ENCODE data around the gene CPEB1.

The CPEB1 gene

GRCh38 chr15:82647045-82647834 is at the start of gene CPEB1:
CPEB1 (minus strand) TSS chr15:82647363; CDS start chr15:82628459, 18,904 bp downstream.
- DNase-seq = no peak

GRCh38 chr15:82692171-82692570 is 45.0 kb upstream of the CPEB1 start:
- no peak for DNase-seq

DNA sequence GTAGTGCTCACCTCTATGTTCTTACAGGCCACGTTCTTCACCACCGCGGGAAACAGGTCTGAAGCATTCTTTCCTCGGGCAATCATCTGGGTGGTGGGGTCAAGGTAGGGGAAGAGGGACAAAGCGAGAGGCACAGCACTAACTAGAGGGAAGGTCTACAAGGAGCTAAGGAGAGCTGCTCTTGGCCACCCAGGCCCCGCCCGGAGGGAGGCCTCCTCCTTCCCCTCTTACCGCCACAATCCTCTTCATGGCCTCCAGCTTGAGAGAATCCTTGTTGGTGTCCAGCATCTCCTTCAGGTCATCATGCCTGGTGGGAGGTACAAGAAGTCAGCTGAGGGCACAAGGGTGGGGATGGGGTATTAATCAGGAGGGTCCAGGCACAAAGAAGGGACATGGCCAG is 42.0 kb upstream of the CPEB1 start:
- DNase-seq = no peak

DNA sequence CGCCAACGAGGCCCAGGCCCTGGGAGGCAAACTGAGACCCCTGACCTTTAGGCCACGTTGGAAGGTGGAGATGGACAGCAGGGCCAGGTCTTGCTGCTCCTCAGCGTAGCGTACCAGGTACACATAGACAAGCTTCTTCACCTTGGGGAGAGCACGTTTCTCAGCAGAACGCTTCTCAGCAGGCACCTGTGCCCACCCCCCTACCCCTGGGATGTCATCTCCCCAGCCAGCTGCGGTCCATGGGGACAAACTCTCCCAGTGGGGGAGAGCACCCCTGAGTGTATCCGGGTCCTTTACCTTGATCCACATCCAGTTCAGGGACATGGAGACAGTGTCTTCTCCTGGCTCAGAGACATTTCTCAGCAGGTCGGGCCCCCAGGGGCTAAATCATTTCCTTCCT is 41.5 kb upstream of the CPEB1 start:
- DNase-seq = no peak

- DNase-seq = no peak
These were observed 34.2 kb upstream of the CPEB1 start for GRCh38 chr15:82681371-82681770.

- peak; percentile 72 for DNase-seq
These were observed 33.3 kb upstream of the CPEB1 start for GRCh38 chr15:82680200-82681102.

GRCh38 chr15:82679626-82680199 is 32.5 kb upstream of the CPEB1 start:
- DNase-seq = no peak

DNA sequence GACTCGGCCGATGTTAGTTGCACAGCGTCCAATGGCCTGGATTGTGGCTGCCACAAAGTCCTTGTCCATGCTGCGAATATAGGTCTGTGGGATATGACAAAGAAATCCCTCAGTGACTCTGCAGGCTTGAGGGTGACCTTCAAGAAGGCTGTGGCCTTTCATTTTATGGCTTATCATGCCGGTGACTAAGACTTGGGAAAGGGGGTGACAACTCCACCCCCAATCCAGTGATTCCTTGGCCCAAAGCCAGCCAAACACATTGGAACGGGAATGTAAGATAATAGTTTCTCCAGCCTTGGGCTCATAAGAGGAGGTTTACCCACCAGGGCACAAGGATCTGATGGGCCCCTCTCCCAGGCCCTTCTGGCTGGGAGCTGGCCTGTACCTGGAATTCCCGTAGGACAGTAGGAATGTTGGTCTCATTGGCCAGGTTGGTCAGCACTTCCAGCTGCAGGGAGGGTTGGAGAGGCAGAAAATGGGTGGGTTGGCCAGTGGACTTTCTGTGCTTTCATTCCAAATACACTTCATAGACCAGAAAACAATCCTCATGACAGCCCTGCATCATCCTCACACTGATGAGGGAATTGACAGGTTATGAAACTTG is 30.7 kb upstream of the CPEB1 start:
- no peak for DNase-seq

DNA sequence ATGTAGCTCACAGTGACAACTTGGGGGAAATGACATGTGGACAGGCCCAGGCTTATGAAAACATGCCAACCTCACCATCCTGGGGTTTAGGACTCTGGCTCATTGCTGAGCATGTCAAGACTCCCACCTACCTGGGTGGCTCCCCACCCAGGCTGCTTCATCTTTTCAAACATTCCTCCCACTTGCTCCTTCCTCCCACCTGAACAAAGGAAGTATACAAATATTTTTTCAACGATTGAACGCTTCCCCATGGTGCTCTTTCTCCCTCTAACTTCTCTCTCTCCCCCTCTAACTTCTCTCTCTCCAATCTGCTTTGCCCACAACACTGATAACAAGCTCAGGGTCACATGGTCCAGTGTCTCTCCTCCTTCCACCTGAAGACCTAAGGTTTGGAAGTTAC is 27.7 kb upstream of the CPEB1 start:
- DNase-seq = no peak

GRCh38 chr15:82670699-82671098 is 23.5 kb upstream of the CPEB1 start:
- no peak for DNase-seq

DNA sequence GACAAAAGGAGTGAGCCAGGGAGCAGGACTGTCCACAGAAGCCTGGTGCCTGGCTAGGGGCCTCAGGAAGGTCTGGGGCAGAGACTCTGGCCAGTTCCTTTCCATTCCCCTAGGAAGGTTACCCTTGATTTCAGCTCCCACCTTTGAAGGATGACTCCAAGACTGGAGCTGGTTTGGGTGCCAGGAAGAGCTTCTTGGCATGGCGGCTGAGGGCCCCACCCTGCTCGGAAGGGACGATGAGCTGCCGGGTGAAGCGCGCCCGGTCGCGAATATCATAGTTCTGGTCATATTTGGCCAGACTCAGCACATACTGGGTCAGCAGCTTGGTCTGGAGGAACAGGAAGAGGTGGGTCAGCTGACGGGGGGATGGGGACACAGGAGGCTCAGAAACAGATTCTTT is 19.4 kb upstream of the CPEB1 start:
- DNase-seq = no peak

- no peak for DNase-seq
These were observed 16.9 kb upstream of the CPEB1 start for GRCh38 chr15:82664021-82664420.

GRCh38 chr15:82663186-82663600 is 16.0 kb upstream of the CPEB1 start:
- DNase-seq = peak; percentile 34

DNA sequence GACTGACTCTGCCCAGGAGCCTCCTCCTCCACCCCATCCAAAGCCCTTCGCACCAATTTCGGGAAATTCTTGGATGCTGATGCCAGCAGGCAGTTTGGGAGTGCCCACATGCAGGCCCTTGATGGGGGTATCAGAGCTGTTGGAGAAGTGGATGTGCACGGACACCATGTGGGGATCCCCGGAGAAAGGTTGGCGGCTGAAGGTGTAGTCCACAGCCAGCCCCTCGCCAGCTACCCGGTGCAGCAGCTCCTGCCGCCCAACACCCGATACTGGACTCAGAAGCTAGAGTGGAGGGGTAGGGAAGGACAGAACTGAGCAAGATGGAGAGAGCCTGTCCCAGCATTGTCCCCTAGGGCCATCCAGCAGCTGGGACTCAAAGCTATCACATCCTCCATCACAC is 15.5 kb upstream of the CPEB1 start:
- DNase-seq = no peak

- no peak for DNase-seq
These were observed 13.2 kb upstream of the CPEB1 start for GRCh38 chr15:82660378-82660777.

- DNase-seq = no peak
These were observed 9.6 kb upstream of the CPEB1 start for GRCh38 chr15:82656641-82657266.

- DNase-seq = no peak
These were observed 8.4 kb upstream of the CPEB1 start for GRCh38 chr15:82655606-82656005.

DNA sequence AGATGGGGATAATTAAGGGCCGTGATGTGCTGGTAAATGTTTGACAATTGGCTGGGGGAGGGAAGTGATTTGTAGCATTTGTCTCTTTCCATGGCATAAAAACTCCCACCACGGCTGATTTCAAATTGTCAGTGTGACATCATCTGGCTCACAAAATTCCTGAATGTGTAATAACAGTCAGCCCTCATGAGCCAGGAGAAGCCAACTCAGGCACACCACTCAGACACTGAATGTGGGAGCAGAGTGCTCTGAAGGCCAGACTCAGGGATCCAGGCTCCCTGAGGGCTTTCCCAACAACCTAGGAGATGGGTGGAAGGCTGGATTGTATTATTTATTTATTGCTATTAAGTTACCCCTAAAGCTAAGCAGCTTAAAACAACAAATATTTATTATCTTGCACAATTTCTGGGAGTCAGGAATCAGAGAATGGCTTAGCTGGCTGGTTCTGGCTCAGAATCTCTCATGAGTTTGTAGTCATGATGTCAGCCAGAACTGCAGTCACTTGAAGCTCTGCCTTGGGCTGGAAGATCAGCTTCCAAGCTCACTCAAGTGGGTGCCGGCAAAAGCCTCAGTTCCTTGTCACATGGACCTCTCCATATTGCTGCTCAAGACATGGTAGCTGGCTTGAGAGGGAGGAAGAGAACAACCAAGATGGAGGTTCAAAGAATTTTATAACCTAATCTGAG is 6.5 kb upstream of the CPEB1 start:
- DNase-seq = no peak

DNA sequence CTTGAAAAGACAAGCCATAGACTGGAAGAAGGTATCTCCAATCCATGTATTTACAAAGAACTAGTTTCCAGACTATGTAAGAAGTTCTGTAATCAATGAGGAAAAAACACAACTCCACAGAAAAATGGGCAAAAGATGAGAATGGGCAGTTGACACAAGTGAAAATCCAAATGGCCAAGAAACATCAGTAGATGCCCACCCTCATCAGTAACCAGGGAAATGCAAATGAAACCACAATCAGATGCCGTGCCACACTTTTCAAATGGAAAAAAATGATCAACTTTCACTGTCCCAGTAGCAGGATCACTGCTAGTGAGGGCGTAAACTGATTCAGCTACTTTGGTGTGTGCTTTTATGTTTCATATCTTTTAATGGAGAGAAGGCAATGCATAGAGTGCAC is 4.5 kb upstream of the CPEB1 start:
- DNase-seq = no peak

DNA sequence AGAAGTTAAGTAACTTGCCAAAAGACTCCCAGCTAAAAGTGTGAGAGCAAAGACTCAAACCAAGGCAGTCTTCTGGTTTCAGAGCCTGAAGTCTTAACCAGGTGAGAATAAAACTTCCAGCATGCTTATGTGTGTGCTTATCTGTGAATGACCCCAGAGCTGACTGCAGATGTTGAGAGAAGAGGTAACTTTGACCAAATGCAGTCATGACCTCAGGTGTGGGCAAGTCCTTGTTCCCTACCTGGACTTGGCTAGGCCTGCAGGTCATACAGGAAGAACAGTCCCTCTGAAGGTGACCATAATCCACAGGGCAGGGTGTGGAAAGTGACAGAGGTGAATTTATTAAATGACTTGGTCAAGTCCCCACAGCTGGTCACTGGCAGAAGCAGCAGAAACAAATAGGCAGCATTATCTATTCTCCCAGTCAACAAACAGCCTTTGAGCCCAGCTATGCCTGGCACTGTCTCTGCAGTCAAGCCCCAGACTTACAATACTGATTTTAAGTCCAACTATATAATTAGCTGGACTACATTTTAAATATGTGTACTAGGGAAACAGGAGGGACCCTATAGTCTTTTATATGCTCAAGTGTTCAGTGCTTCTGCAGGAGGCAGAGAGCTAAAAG is 3.0 kb upstream of the CPEB1 start:
- DNase-seq = no peak

DNA sequence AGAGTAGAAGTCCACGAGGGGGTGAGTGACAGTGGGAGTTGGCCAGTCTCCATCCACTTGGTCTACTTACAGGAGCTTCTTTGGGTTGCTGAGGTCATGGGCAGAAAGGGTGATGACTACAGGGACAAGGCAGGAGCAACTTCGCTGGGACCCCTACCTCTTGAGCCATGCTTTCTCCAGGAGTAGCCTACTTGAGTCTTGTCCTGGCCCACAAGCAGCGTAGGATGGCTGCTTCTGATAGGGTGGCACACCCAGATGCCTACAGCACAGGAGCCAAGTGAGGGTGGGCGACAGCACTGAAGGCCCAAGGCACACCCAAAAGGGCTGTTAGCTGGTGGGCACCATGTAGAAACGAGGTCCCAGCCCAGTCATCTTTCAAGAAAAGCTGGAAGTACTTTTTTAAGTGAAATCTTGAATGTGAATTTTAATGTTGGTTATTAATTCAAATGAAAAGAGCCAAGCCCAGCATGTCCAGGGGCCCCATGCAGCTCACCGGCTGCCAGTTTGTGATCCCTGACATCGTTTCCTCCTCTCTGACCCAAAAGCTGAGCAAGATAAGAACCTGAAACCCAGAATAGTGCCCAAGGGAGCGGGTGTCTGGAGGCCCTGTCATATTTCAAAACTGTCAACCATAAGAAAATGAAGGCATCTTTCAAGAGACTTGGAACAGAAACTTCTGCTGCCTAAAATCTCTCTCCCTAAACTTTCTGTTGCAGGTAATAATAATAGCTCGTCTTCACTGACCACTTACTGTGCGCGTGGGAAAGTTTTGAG is 2.2 kb upstream of the CPEB1 start:
- DNase-seq = no peak

Measured in activated CD4-positive, CD25-positive, alpha-beta regulatory T cell treated with anti-CD3 and anti-CD28 coated beads, Interleukin-2, amount 50 U/mL, for 72 hours (primary cell).